Activated B cell treated with CpG ODN at 0.5 μM for 24 hours (primary cell): ENCODE data around the gene MRGPRE. TPM values are rescaled to one million over a fixed set of nuclear protein-coding genes. Genes with fewer than 3 reads are reported as not detected.

Experiments
- ATAC-seq: fragments of 200-7000 bp; cut with Tn5 transposase; one replicate; pipeline ENCODE4 v1.10.0; 2021; ENCODE audit warnings: low read depth, mild to moderate bottlenecking, moderate library complexity
- CTCF ChIA-PET: fragments of 350-600 bp; sonication (Branson Sonifier 250); formaldehyde crosslinking; loops from one replicate; lab custom pipeline; 2021; ENCODE audit warnings: antibody characterized with exemption; lab: Charles Lee
- POLR2A ChIA-PET: fragments of 350-600 bp; sonication (Branson Sonifier 250); formaldehyde crosslinking; loops from one replicate; lab custom pipeline; 2021; ENCODE audit warnings: antibody characterized with exemption; lab: Charles Lee
- DNase-seq: peaks from one replicate; pipeline ENCODE4 v3.0.0; 2022
- H3K27ac Mint-ChIP-seq: one replicate; pipeline ENCODE4 v1.8.0; 2020; ENCODE audit warnings: mixed read lengths
- H3K27me3 Mint-ChIP-seq: one replicate; pipeline ENCODE4 v1.8.0; 2021; ENCODE audit warnings: mixed read lengths
- H3K36me3 Mint-ChIP-seq: one replicate; pipeline ENCODE4 v1.8.0; 2021; ENCODE audit warnings: low read depth, mixed read lengths
- H3K4me1 Mint-ChIP-seq: one replicate; pipeline ENCODE4 v1.8.0; 2021; ENCODE audit warnings: mixed read lengths
- H3K4me3 Mint-ChIP-seq: one replicate; pipeline ENCODE4 v1.8.0; 2020; ENCODE audit warnings: mild to moderate bottlenecking, mixed read lengths
- H3K9me3 Mint-ChIP-seq: one replicate; pipeline ENCODE4 v1.8.0; 2020; ENCODE audit warnings: mixed read lengths
- CTCF ChIP-seq: fragments of 200-600 bp; IDR thresholded peaks from one replicate; pipeline ENCODE4 v1.8.0; 2022; ENCODE audit warnings: antibody characterized with exemption, mild to moderate bottlenecking
- intact Hi-C: fragments of 100-400 bp; cut with micrococcal nuclease; formaldehyde crosslinking; loops from one replicate; pipeline ENCODE4 v1.15.1; 2024
- total RNA-seq: library from RNA; stranded (reverse); gene quantifications from 2 replicates; pipeline ENCODE4 v1.2.3, GENCODE V29; 2022

The MRGPRE gene
- total RNA-seq, 1 donor from 2014 or later = not detected

GRCh38 chr11:3196161-3197043, 35.8 kb downstream of the MRGPRE start:
- no peak for TF ChIP-seq CTCF
- intact Hi-C loops = no loop called here
- no peak overlapping the region for H3K4me3 Mint-ChIP-seq
- ATAC-seq = no peak
- no peak overlapping the region for H3K27ac Mint-ChIP-seq
- ChIA-PET CTCF (no interaction called here), POLR2A (no interaction called here)
- H3K4me1 Mint-ChIP-seq = no peaks in the 10 kb centered on the region
- H3K9me3 Mint-ChIP-seq = no peaks in the 10 kb centered on the region
- H3K27me3 Mint-ChIP-seq = no peaks in the 10 kb centered on the region
- no peaks in the 10 kb centered on the region for H3K36me3 Mint-ChIP-seq
- no peak for DNase-seq

DNA sequence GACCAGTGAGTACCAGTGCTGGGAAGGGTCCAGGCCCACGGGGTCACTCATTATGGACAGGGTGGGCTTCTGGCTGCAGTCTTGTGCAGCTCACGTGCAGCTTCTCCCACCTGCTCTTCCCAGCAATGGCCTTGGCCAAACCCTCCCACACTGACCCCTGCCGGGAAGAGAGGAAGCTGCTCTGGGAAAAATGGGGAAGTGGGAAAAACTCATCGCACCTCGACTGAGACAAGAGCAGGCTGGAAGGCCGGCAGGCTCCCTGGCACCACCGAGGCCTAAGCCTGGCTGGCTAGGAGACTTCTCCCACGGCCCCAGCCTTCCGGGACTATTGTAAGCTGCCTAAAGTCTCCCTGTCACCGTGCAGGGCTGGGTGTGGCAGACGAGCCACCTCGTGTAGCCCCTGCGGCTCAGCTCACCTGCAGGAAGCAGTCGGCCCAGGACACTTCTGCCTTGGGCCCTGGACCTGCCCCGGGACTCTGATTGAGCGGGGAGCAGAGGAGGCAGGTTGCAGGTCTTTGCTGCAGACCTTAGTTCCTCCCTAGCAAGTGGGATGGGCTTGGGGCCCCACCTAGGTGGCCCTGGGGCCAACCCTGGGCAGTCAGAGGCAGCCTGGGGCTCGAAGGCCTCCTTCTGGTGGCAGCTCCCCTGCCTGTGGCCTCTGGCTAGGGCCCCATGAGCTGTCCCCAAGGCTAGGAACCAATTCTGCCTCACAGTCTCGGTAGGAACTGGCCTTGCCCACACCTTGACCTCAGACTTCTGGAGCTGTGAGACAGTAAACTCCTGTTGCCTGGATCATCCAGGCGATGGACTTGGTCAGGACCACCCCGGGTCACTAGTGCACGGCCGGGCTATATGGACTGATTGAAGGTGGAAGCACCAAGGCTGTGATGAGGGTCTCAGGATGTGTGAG, 36.7 kb downstream of the MRGPRE start:
- TF ChIP-seq CTCF = no peak
- no peak for DNase-seq
- ChIA-PET CTCF (no interaction called here), POLR2A (no interaction called here)
- Mint-ChIP-seq H3K36me3 (no peaks in the 10 kb centered on the region), H3K9me3 (no peaks in the 10 kb centered on the region), H3K4me3 (no peak overlapping the region), H3K27ac (no peak overlapping the region), H3K4me1 (no peaks in the 10 kb centered on the region), H3K27me3 (no peaks in the 10 kb centered on the region)
- no peak for ATAC-seq
- intact Hi-C loops = no loop called here

- intact Hi-C loops = no loop called here
- H3K9me3 Mint-ChIP-seq = no peaks in the 10 kb centered on the region
- DNase-seq (no peak), ATAC-seq (no peak)
- H3K4me1 Mint-ChIP-seq = no peaks in the 10 kb centered on the region
- no peak overlapping the region for H3K4me3 Mint-ChIP-seq
- no peak overlapping the region for H3K27ac Mint-ChIP-seq
- H3K36me3 Mint-ChIP-seq = no peaks in the 10 kb centered on the region
- no peak for TF ChIP-seq CTCF
- CTCF ChIA-PET = no interaction called here
- H3K27me3 Mint-ChIP-seq = no peaks in the 10 kb centered on the region
- POLR2A ChIA-PET = no interaction called here
Observed at GRCh38 chr11:3194016-3194816, 38.0 kb downstream of the MRGPRE start.

DNA sequence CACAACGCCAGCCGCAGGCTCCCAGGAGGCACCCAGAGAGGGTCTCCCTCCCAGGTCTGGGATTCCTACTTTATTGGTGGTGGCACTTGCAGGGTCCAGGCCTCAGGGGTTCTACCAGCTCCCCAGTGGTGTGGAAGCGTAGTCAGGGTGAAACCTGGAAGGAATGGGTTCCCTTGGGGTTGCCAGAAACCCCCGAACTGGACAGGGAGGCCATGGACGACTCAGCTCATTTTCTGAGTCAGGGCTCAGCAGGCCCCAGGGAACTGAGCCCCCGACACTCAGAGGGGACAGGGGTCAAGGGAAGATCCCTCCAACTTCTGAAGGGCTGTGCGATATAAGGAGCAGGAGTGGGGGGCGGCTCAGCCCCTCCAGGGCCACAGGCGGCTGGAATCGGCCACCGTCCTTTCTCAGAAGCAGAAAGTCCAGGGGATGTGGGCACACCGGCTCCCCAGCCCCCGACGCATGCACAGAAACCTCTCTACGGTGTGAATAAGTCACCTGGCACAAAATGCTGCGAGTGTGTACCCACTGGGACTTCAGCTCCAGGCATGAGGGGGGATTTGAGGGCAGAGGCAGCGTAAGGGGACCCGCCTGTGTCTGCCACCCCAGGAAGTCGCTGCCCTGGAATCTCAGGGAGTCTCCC, 38.7 kb downstream of the MRGPRE start:
- ATAC-seq = no peak
- H3K9me3 Mint-ChIP-seq = no peaks in the 10 kb centered on the region
- no peak overlapping the region for H3K27ac Mint-ChIP-seq
- intact Hi-C loops = no loop called here
- CTCF ChIA-PET = no interaction called here
- no peaks in the 10 kb centered on the region for H3K4me1 Mint-ChIP-seq
- POLR2A ChIA-PET = no interaction called here
- no peak for TF ChIP-seq CTCF
- no peaks in the 10 kb centered on the region for H3K27me3 Mint-ChIP-seq
- no peaks in the 10 kb centered on the region for H3K36me3 Mint-ChIP-seq
- H3K4me3 Mint-ChIP-seq = no peak overlapping the region
- no peak for DNase-seq
